Tibial artery (tissue), 4 donors: ENCODE measurements around the gene MSRB1.
"Not testable (repeated sequence)": the region's sequence is repeated elsewhere in the genome, so short reads cannot be mapped to it uniquely, and the experiment has no call there.

ENCODE experiments used
- DNase-seq, 2 donors: peaks; one replicate each; pipeline ENCODE4 v3.0.0-alpha.2; 2019
- H3K27ac ChIP-seq, 2 donors: fragments of 200-600 bp; sonication (generic) in 1 of 2; 1 replicate in 1 of 2; 2 replicates in 1 of 2; pipeline ENCODE4 v1.5.1; 2018 to 2019; ENCODE audit warnings: mild to moderate bottlenecking in 1 of 2
- H3K27me3 ChIP-seq, 2 donors: fragments of 200-600 bp; sonication (generic) in 1 of 2; one replicate each; pipeline versions ENCODE4 v1.5.1 to v1.6.0; 2016 to 2019
- H3K36me3 ChIP-seq, 3 donors: fragments of 200-600 bp; sonication (generic) in 2 of 3; one replicate each; pipeline ENCODE4 v1.5.1; 2016 to 2019; ENCODE audit warnings: mild to moderate bottlenecking in 2 of 3
- H3K4me1 ChIP-seq, 4 donors: fragments of 200-600 bp; sonication (generic) in 2 of 4; 1 replicate in 3 of 4; 2 replicates in 1 of 4; pipeline ENCODE4 v1.5.1; 2016 to 2019
- H3K4me3 ChIP-seq, 2 donors: fragments of 200-600 bp; sonication (generic) in 1 of 2; 1 replicate in 1 of 2; 2 replicates in 1 of 2; pipeline ENCODE4 v1.5.1; 2018 to 2019; ENCODE audit warnings: mild to moderate bottlenecking in 2 of 2
- H3K9me3 ChIP-seq, 3 donors: fragments of 200-600 bp; sonication (generic) in 1 of 3; one replicate each; pipeline ENCODE4 v1.5.1; 2016 to 2019
- CTCF ChIP-seq, 2 experiments: fragments of 200-600 bp in 1 of 2; fragments of 450-650 bp in 1 of 2; IDR thresholded peaks; one replicate each; pipeline ENCODE4 v1.5.1; 2017 to 2019; ENCODE audit warnings: antibody characterized with exemption in 2 of 2, mild to moderate bottlenecking in 1 of 2, moderate library complexity in 1 of 2
- intact Hi-C: fragments of 100-400 bp; cut with DNase I; formaldehyde crosslinking; loops from one replicate; pipeline ENCODE4 v1.15.0; 2023; ENCODE audit warnings: low total_unique reads

The MSRB1 gene

GRCh38 chr16:1923299-1924034 is 19.5 kb downstream of the MSRB1 start:
- Histone ChIP-seq H3K27ac (no peak overlapping the region), H3K4me3 (no peak overlapping the region), H3K4me1 (peaks cover 0 to 5% (median 2%) of the 10 kb centered on the region in 4 donors), H3K27me3 (peaks cover 0 to 76% of the 10 kb centered on the region in 2 donors), H3K9me3 (no peaks in the 10 kb centered on the region), H3K36me3 (no peaks in the 10 kb centered on the region)
- no peak for TF ChIP-seq CTCF (IDR thresholded peaks at IDR 0.05)
- intact Hi-C loops = no loop called here
- no peak for DNase-seq

- no peak for TF ChIP-seq CTCF (IDR thresholded peaks at IDR 0.05)
- DNase-seq = no peak
- intact Hi-C loops = no loop called here
- H3K27me3 ChIP-seq = peaks cover 0 to 85% of the 10 kb centered on the region in 2 donors
- no peak overlapping the region for H3K27ac ChIP-seq
- H3K4me3 ChIP-seq = no peak overlapping the region
- no peaks in the 10 kb centered on the region for H3K36me3 ChIP-seq
- no peaks in the 10 kb centered on the region for H3K9me3 ChIP-seq
- H3K4me1 ChIP-seq = peaks cover 0 to 14% (median 4%) of the 10 kb centered on the region in 4 donors
Observed at GRCh38 chr16:1922357-1922756, 20.6 kb downstream of the MSRB1 start.

- intact Hi-C loops = no loop called here
Observed at GRCh38 chr16:1920727-1921171, 22.2 kb downstream of the MSRB1 start.

GRCh38 chr16:1920122-1920521 is 22.9 kb downstream of the MSRB1 start:
- H3K4me1 ChIP-seq = peaks cover 0 to 14% (median 4%) of the 10 kb centered on the region in 4 donors
- intact Hi-C loops, H3K9me3 ChIP-seq, DNase-seq, H3K36me3 ChIP-seq, H3K4me3 ChIP-seq, H3K27ac ChIP-seq: not testable (repeated sequence)
- H3K27me3 ChIP-seq = peaks cover 0 to 97% of the 10 kb centered on the region in 2 donors

More at GRCh38 chr16:1920727-1921171, 22.2 kb downstream of the MSRB1 start:
- no peak for DNase-seq
- no peak overlapping the region for H3K27ac ChIP-seq
- no peak overlapping the region for H3K4me3 ChIP-seq
- H3K27me3 ChIP-seq = peaks cover 0 to 97% of the 10 kb centered on the region in 2 donors
- no peaks in the 10 kb centered on the region for H3K36me3 ChIP-seq
- H3K4me1 ChIP-seq = peaks cover 0 to 14% (median 4%) of the 10 kb centered on the region in 4 donors
- no peak for TF ChIP-seq CTCF (IDR thresholded peaks at IDR 0.05)
- H3K9me3 ChIP-seq = no peaks in the 10 kb centered on the region

- peaks cover 0 to 98% of the 10 kb centered on the region in 2 donors for H3K27me3 ChIP-seq
- no peaks in the 10 kb centered on the region for H3K9me3 ChIP-seq
- no peak overlapping the region for H3K4me3 ChIP-seq
- peaks cover 0 to 14% (median 4%) of the 10 kb centered on the region in 4 donors for H3K4me1 ChIP-seq
- H3K36me3 ChIP-seq = no peaks in the 10 kb centered on the region
- intact Hi-C loops = no loop called here
- H3K27ac ChIP-seq = no peak overlapping the region
- TF ChIP-seq CTCF (IDR thresholded peaks at IDR 0.05) = no peak
- no peak for DNase-seq
Observed at GRCh38 chr16:1919327-1919998, 23.5 kb downstream of the MSRB1 start.
